Motor neuron (in vitro differentiated cells): ENCODE data around the gene LRMDA. TPM values are rescaled to one million over a fixed set of nuclear protein-coding genes. Genes with fewer than 3 reads are reported as not detected.

Experiments used
- ATAC-seq, 8 experiments: fragments of 200-7000 bp; cut with Tn5 transposase; replicated peaks in 6 of 8; 2 replicates each; pipeline ENCODE4 v1.8.0; 2021; ENCODE audit warnings: mild to moderate bottlenecking in 8 of 8, moderate library complexity in 8 of 8
- H3K27ac ChIP-seq, 2 donors: fragments of 250-450 bp; sonication (Bioruptor Pico); 2 replicates each; pipeline ENCODE4 v1.9.0; 2021; ENCODE audit warnings: antibody characterized with exemption in 2 of 2, mild to moderate bottlenecking in 2 of 2, moderate library complexity in 1 of 2
- H3K4me1 ChIP-seq, 2 donors: fragments of 250-450 bp; sonication (Bioruptor Pico); replicated peaks in 1 of 2; 2 replicates each; pipeline ENCODE4 v1.6.1; 2021; ENCODE audit warnings: antibody characterized with exemption in 2 of 2, mild to moderate bottlenecking in 2 of 2, moderate library complexity in 1 of 2
- H3K4me3 ChIP-seq, 5 donors: fragments of 250-450 bp; sonication (Bioruptor Pico); 2 replicates each; pipeline ENCODE4 v1.9.0; 2021; ENCODE audit warnings: antibody characterized with exemption in 5 of 5, mild to moderate bottlenecking in 5 of 5, moderate library complexity in 4 of 5
- WGBS, 10 experiments: fragments of 450-650 bp; shearing (Covaris generic); methylation state at CpG; one replicate each; pipeline ENCODE4 v1.0.0; 2022; 5-methylcytosine and 5-hydroxymethylcytosine counted together
- in situ Hi-C, 9 experiments: fragments of 400-800 bp; cut with MboI; loops; one replicate each; pipeline ENCODE4 v1.15.0; 2021; ENCODE audit warnings: low sequenced_read_pairs in 9 of 9, low pct_unique_long_range_greater_than_20kb in 2 of 9; ENCODE audit not compliant: unreplicated experiment in 9 of 9
- total RNA-seq, 8 experiments: library from RNA; unstranded; fragments of 300-600 nt; gene quantifications; 2 replicates each; pipeline versions ENCODE4 v1.2.3 to v1.2.4, GENCODE V29; 2022

LRMDA gene
- total RNA-seq, 8 experiments from 2014 or later = 0.85 to 5.4 (median 2.2) TPM; not detected in 1

DNA sequence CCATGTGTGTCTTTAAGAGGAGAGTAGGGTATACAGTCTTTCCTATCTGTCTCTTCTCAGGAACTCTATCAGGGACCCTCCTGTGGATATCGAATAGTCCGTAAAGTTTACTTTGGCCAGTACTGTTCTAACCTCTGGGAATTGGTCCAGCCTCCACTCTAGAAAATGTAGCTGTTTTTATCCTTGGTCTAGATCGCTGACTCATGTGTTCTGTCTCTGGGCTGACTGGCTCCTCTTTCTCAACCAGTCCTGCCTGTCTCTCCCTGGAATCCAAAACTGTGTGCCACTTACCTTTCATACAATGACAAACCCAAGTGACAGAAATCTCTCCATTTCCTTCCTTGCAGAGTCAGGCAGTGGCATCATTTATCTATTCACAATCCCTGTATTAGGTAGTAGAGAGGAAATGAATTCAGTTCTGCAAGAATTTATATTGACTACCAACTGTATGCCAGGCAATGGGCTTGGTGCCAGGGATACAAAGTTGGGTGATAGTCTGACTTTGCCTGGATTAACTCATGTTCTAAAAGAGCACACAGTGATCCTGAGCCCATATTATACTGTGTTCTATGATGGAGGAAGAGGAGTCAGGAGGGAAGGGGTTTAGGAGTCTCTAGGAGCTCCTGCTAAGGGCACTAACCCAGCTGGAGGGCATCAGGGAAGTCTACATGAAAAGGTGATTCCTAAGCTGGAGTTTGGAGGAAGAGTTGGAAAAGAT, 232.7 kb downstream of the LRMDA start:
- in situ Hi-C loops = no loop called here
- Histone ChIP-seq H3K4me1 (peaks cover 11% of the 10 kb centered on the region in 2 donors), H3K4me3 (no peak overlapping the region), H3K27ac (no peak overlapping the region)
- ATAC-seq = no peak
- WGBS, 10 experiments = 33 to 100% (median 100%) methylated on average over 2 to 3 of the region's 3 CpGs; no CpG with 5 or more reads in 3 of the 10 experiments

GRCh38 chr10:75664968-75665367, 233.5 kb downstream of the LRMDA start:
- no peak overlapping the region for H3K27ac ChIP-seq
- H3K4me3 ChIP-seq = no peak overlapping the region
- in situ Hi-C loops = no loop called here
- 83 to 100% (median 92%) methylated on average over 1 to 3 of the region's 3 CpGs; no CpG with 5 or more reads in 3 of the 10 experiments for WGBS, 10 experiments
- ATAC-seq = no peak
- peaks cover 11% of the 10 kb centered on the region in 2 donors for H3K4me1 ChIP-seq

DNA sequence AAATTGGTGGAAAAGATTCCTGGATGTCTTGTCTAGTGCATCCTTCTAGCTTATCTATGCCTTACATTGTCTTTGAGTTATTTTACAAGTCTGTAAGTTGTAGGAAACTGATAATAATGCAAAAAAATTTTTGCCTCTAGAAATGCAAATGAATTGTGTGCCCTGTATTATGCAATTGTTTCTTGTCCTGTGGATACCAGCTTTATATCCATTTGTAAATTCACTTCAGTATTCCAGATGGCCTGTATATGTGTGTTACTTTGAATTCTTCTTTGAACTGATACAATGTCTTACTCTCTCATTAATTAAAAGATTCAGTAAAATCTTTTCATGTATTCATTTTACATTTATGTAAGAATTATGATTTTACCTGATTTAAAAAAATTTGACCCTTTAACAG, 234.3 kb downstream of the LRMDA start:
- no peak overlapping the region for H3K27ac ChIP-seq
- peak in 3 of 8 experiments; percentile 44 to 66 (median 53) for ATAC-seq
- peaks cover 8 to 11% of the 10 kb centered on the region in 2 donors for H3K4me1 ChIP-seq
- H3K4me3 ChIP-seq = no peak overlapping the region
- in situ Hi-C loops = no loop called here

GRCh38 chr10:75672111-75672671, 240.8 kb downstream of the LRMDA start:
- no peak overlapping the region for H3K4me3 ChIP-seq
- WGBS, 10 experiments = 53 to 100% (median 79%) methylated on average over 1 to 2 of the region's 4 CpGs; no CpG with 5 or more reads in 6 of the 10 experiments
- no peak overlapping the region for H3K27ac ChIP-seq
- in situ Hi-C loops = no loop called here
- H3K4me1 ChIP-seq = peaks cover 4 to 9% of the 10 kb centered on the region in 2 donors
- ATAC-seq = no peak

DNA sequence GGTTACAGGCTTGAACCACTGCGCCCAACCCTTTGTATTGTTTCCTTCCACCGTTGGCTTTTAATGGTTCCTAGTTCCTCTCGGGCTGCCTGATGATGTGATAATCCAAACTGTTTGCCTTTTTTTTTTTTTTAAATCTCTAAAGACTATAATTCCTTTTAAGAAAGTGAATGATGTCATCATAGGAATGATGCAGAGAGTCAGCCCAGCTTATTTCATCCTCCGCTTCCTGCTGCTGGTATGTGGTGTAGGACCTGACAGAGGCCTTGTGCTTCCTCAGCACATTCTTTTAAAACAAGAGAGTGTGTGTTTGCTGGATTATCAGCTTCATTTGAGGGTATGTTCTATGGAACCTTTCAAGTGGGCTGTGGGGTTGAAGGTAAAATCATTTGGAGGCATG, 241.4 kb downstream of the LRMDA start:
- WGBS, 10 experiments = 50 to 100% (median 86%) methylated on average over 1 to 4 of the region's 4 CpGs; no CpG with 5 or more reads in 2 of the 10 experiments
- in situ Hi-C loops = no loop called here

DNA sequence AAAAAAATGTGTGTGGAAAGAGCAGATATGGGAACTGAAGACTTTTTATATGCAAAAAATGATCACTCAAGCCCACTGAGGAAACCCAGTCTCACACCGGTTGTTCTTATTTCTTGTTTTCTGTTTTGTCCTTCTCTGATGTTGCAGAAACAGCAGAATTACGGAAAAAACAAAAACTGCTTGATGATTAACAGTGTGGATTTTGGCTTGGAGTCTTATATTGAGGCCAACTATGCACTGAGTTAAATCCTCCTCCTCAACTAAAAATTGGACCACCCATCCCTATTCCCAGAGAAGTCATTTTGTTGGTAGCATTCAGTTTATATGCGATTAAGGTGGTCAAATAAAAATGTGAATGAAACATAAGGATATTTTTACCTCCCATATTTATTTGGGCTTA, 246.1 kb downstream of the LRMDA start:
- peaks cover 4 to 10% of the 10 kb centered on the region in 2 donors for H3K4me1 ChIP-seq
- no peak for ATAC-seq
- 5 to 100% (median 90%) methylated on average over 1 to 3 of the region's 3 CpGs; no CpG with 5 or more reads in 1 of the 10 experiments for WGBS, 10 experiments
- no peak overlapping the region for H3K27ac ChIP-seq
- no peak overlapping the region for H3K4me3 ChIP-seq
- in situ Hi-C loops = no loop called here

More for the DNA sequence above, 241.4 kb downstream of the LRMDA start:
- Histone ChIP-seq H3K4me3 (no peak overlapping the region), H3K27ac (no peak overlapping the region), H3K4me1 (peaks cover 4 to 9% of the 10 kb centered on the region in 2 donors)
- peak in 5 of 8 experiments; percentile 27 to 85 (median 47) for ATAC-seq

DNA sequence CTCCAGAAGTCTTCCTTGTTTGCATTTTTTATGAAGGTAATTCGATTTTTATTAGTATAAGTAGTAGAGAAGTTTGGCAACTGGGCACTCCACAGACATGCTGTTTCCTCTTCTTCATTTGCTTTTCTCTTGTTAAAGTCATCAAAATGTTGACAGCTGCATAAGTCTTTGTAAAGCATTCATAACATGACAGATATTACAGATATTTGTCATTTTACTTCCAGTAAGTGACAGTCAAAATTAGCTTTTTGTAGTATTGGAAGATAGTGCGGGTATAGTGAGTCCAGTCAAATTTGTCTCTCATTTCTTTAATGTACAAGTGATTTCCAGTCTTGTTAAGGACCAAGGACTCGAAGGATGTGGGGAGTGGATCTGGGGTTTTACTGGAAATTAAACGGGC, 247.1 kb downstream of the LRMDA start:
- Histone ChIP-seq H3K4me1 (peaks cover 3 to 19% of the 10 kb centered on the region in 2 donors), H3K4me3 (no peak overlapping the region), H3K27ac (no peak overlapping the region)
- in situ Hi-C loops = no loop called here
- WGBS, 10 experiments = 34 to 100% (median 83%) methylated on average over 1 to 4 of the region's 4 CpGs
- no peak for ATAC-seq

DNA sequence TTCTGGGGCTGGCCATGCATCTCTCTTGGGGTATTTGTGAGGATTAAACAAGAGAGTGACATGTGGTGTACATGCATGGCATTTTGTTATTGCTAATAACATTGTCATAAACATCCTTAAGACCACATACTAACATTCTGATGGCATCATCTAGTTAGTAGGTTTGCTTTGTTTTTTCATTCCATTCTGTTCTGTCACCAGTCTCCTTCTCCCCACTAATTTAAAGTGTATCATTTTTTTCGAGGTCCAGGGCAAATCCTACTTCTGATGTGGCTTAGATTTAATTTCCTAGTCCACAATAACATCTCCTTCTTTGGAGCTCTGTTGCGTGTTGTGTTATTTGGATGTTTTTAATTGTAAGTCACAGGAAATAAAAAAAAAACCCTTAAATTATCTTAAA, 248.1 kb downstream of the LRMDA start:
- no peak overlapping the region for H3K4me3 ChIP-seq
- no peak overlapping the region for H3K27ac ChIP-seq
- WGBS, 10 experiments = 0 to 100% (median 88%) methylated on average over 1 to 2 of the region's 2 CpGs; no CpG with 5 or more reads in 1 of the 10 experiments
- in situ Hi-C loops = no loop called here
- no peak for ATAC-seq
- peaks cover 0 to 18% of the 10 kb centered on the region in 2 donors for H3K4me1 ChIP-seq

- WGBS, 10 experiments = 33 to 100% (median 93%) methylated on average over 1 to 7 of the region's 7 CpGs; no CpG with 5 or more reads in 3 of the 10 experiments
- no peak overlapping the region for H3K27ac ChIP-seq
- H3K4me3 ChIP-seq = no peak overlapping the region
- peaks cover 0 to 11% of the 10 kb centered on the region in 2 donors for H3K4me1 ChIP-seq
- no peak for ATAC-seq
- in situ Hi-C loops = no loop called here
These were observed 249.9 kb downstream of the LRMDA start for GRCh38 chr10:75681334-75681733.

GRCh38 chr10:75682649-75683557, 251.5 kb downstream of the LRMDA start:
- in situ Hi-C loops = no loop called here
- H3K27ac ChIP-seq = no peak overlapping the region
- WGBS, 10 experiments = 39 to 92% (median 82%) methylated on average over 2 to 11 of the region's 11 CpGs; no CpG with 5 or more reads in 3 of the 10 experiments
- no peak overlapping the region for H3K4me3 ChIP-seq
- ATAC-seq = peak in 4 of 8 experiments; percentile 47 to 88 (median 86)
- H3K4me1 ChIP-seq = peaks cover 0 to 11% of the 10 kb centered on the region in 2 donors

DNA sequence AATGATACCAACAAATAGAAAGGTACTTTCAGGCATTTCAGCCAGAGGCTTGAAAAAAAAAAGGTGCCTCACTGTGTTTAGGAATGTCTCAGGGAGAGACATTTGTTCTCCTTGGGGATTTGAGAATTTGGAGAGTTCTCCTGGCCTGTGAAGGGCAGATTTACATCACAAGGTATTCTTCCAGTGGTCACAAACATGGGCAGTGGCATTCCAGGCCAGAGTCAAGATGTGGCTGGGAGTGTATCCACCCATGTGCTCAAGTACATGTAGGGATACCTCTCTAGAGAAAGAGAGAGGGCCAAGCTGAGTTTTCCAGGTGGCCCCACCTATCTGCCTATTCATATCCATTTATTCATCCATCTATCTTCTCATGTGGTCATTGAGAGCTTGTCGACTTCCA, 253.8 kb downstream of the LRMDA start:
- 17 to 71% (median 42%) methylated on average over 1 of the region's 1 CpG; no CpG with 5 or more reads in 6 of the 10 experiments for WGBS, 10 experiments
- Histone ChIP-seq H3K4me3 (no peak overlapping the region), H3K4me1 (peaks cover 0 to 11% of the 10 kb centered on the region in 2 donors), H3K27ac (no peak overlapping the region)
- ATAC-seq = no peak
- in situ Hi-C loops = no loop called here

DNA sequence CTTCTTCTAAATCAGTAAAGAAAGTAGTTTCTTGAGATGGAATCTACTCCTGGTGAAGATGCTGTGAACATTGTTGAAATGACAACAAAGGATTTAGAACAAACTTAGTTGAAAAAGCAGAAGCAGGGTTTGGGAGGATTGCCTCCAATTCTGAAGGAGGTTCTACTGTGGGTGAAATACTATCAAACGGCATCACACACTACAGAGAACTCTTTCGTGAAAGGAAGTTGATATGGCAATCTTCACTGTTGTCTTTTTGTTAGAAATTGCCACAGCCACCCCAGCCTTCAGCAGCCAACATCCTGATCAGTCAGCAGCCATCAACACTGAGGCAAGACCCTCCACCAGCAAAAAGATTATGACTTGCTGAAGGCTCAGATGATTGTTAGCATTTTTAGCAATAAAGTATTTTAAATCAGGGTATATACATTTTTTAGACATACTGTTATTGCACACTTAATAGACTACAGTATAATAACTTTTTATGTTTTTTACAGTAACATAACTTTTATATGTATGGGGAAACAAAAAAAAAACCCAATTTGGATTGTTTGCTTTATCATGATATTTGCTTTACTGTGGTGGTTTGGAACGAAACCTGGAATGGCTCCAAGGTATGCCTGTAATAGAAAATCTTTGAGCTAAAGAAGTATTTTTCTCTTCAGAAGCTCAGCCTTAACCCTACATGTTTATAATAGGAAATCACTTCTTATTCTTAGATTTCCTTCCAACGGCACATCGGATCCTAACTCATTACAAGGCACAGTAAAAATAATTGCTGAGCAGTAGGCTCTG, 257.3 kb downstream of the LRMDA start:
- Histone ChIP-seq H3K27ac (no peak overlapping the region), H3K4me1 (peaks cover 12 to 14% of the 10 kb centered on the region in 2 donors), H3K4me3 (no peak overlapping the region)
- in situ Hi-C loops = no loop called here
- ATAC-seq = no peak
- WGBS, 10 experiments = 45 to 100% (median 93%) methylated on average over 1 to 5 of the region's 5 CpGs
